BLaER1 treated with 17β-estradiol and CSF1 and Interleukin-3, amounts not matched to agents 10 nM and 100 nM (cell line): ENCODE results near the gene RBM28.

Source experiments
- H3K27ac ChIP-seq, 11 experiments: shearing (Covaris generic); formaldehyde crosslinking; 2 replicates each; pipeline ENCODE4 v1.8.1; 2022
- H3K27me3 ChIP-seq, 11 experiments: shearing (Covaris generic); formaldehyde crosslinking; 2 replicates each; pipeline ENCODE4 v1.8.1; 2022
- H3K36me3 ChIP-seq, 11 experiments: shearing (Covaris generic); formaldehyde crosslinking; 2 replicates each; pipeline ENCODE4 v1.8.1; 2022
- H3K4me1 ChIP-seq, 10 experiments: shearing (Covaris generic); formaldehyde crosslinking; 2 replicates each; pipeline ENCODE4 v1.8.1; 2022
- H3K4me2 ChIP-seq, 11 experiments: shearing (Covaris generic); formaldehyde crosslinking; 2 replicates each; pipeline ENCODE4 v1.8.1; 2022
- H3K4me3 ChIP-seq, 10 experiments: shearing (Covaris generic); formaldehyde crosslinking; 2 replicates each; pipeline ENCODE4 v1.8.1; 2022
- H3K9ac ChIP-seq, 11 experiments: shearing (Covaris generic); formaldehyde crosslinking; 2 replicates each; pipeline ENCODE4 v1.8.1; 2022
- H3K9me3 ChIP-seq, 11 experiments: shearing (Covaris generic); formaldehyde crosslinking; replicated peaks in 1 of 11; 2 replicates each; pipeline ENCODE4 v1.8.1; 2022
- H4K20me1 ChIP-seq, 11 experiments: shearing (Covaris generic); formaldehyde crosslinking; 2 replicates each; pipeline ENCODE4 v1.8.1; 2022
- Cebpa-rat ChIP-seq, 11 experiments: shearing (Covaris generic); IDR thresholded peaks; 2 replicates each; pipeline ENCODE4 v1.8.1; 2022

RBM28 gene

DNA sequence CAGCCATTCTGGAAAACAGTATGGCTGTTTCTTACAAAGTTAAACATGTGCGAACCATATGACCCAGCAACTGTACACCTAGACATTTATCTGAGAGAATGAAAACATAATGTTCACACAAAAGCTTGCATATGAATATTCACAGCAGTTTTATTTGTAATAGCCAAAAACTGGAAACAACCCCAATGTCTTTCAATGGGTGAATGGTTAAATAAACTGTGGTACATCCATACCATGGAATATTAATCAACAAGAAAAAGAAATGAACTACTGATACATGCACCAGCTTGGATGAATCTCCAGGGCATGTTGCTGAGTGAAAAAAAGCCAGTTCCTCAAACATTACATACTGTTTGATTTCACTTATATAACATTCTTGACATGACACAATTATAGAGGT is 65.3 kb downstream of the RBM28 start:
- H4K20me1 ChIP-seq: no peaks in the 10 kb centered on the region
- peaks cover 0 to 9% (median 0%) of the 10 kb centered on the region in 10 experiments; a peak in 3 of 20 replicates for H3K4me1 ChIP-seq
- peaks cover 4 to 25% (median 12%) of the 10 kb centered on the region in 11 experiments; a peak in 14 of 22 replicates for H3K36me3 ChIP-seq
- no peak overlapping the region for H3K4me3 ChIP-seq
- H3K4me2 ChIP-seq: no peak overlapping the region
- TF ChIP-seq Cebpa-rat (IDR thresholded peaks at IDR 0.05): no peak
- peaks cover 39 to 54% (median 43%) of the 10 kb centered on the region in 11 experiments for H3K9me3 ChIP-seq
- H3K27me3 ChIP-seq: no peaks in the 10 kb centered on the region
- H3K27ac ChIP-seq: no peak overlapping the region
- no peak overlapping the region for H3K9ac ChIP-seq

DNA sequence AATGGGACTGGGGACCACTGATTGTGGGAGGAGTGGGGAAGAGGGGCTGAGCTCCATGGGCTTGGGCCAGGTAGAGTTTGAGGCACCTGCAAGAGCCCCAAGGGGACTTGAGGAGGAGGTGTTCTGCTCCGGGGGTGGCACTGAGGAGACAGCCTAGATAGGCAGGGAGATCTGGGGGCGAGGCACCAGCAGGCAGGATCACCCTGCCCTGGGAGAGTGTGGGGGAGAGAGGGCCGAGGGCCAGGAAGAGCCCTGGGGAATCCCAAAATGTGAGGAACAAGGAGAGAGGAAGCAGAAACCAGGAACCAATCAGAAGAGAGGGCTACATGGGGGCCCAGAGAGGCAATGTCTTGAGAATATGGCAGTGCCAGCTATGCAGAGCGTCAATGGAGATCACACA is 68.0 kb downstream of the RBM28 start:
- Histone ChIP-seq H3K4me3 (no peak overlapping the region), H3K4me1 (peaks cover 0 to 8% (median 0%) of the 10 kb centered on the region in 10 experiments; a peak in 3 of 20 replicates), H4K20me1 (no peaks in the 10 kb centered on the region), H3K27ac (no peak overlapping the region), H3K36me3 (peaks cover 0 to 10% (median under 1%) of the 10 kb centered on the region in 11 experiments; a peak in 7 of 22 replicates), H3K27me3 (no peaks in the 10 kb centered on the region), H3K9ac (no peak overlapping the region), H3K9me3 (peaks cover 37 to 52% (median 46%) of the 10 kb centered on the region in 11 experiments), H3K4me2 (peak overlapping the region in 2 of 11 experiments; percentile 23 to 49; a peak in 1 of 22 replicates)
- TF ChIP-seq Cebpa-rat (IDR thresholded peaks at IDR 0.05): no peak

DNA sequence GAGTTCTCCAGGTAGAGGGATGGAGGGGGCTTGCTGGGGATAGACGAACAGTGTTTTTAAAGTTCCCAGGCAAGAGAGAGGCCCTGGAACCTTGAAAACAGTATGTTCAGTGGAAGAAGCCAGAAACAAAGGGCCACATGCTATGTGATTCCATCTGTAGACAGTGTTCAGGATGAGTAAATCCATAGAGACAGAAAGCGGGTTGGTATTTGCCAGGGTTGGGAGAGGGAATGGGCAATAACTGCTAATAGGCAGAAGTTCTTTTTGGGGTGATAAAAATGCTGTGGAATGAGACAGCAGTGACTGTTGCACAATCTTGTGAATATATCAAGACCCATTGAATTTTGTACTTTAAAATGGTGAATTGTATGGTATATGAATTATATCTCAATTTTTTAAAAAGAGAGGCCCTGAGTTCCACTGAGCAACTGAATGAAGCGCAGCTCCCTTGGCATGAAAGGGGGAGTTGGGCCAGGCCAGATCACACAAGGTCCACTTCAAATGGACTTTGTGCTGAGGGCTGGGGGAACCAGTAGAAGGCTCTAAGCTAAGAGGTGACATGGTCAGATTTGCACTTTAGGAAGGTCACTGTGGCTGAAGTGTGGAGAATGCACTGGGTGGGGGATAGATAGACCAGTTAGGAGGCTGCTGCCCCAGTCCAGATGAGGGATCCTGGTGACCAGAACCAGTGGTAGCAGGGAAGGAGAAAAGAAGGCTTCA is 68.7 kb downstream of the RBM28 start:
- no peak overlapping the region for H3K4me2 ChIP-seq
- H3K27me3 ChIP-seq: no peaks in the 10 kb centered on the region
- TF ChIP-seq Cebpa-rat (IDR thresholded peaks at IDR 0.05): no peak
- no peak overlapping the region for H3K27ac ChIP-seq
- peaks cover 0 to 8% (median 0%) of the 10 kb centered on the region in 10 experiments; a peak in 3 of 20 replicates for H3K4me1 ChIP-seq
- peaks cover 32 to 49% (median 43%) of the 10 kb centered on the region in 11 experiments for H3K9me3 ChIP-seq
- H4K20me1 ChIP-seq: no peaks in the 10 kb centered on the region
- H3K36me3 ChIP-seq: peaks cover 0 to 5% (median 0%) of the 10 kb centered on the region in 11 experiments; a peak in 6 of 22 replicates
- no peak overlapping the region for H3K9ac ChIP-seq
- no peak overlapping the region for H3K4me3 ChIP-seq

DNA sequence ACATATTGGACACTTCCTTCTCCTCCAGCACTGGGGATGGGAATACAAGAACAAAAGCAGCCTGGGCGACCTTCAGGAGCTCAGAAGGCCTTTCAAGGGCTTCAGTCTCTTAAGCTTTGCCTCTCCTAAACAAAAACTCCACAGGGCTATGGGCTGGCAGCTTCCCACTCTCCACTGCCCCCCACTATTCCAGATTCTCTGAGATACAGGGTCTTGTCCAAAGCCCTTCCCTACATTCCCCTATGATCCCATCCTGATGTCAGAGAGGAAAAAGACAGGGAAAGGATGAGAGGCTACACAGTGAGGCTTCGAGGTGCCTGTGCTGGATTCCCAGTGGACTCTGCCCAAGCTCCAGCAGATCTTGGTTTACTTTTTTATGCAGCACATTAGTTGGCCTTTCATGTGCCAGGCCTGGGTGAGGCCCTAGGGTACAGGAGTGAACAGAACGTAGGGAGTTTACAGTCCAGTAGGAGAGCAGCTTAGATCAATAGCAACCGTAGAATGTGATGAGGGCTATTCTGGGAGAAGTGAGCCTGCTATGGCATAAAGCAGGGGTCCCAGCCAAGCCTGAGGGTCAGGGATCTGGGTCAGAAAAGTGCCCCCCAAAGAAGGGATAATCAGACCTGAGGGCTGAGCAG is 69.3 kb downstream of the RBM28 start:
- Histone ChIP-seq H3K4me1 (peaks cover 0 to 8% (median 0%) of the 10 kb centered on the region in 10 experiments; a peak in 3 of 20 replicates), H3K9me3 (peaks cover 27 to 43% (median 36%) of the 10 kb centered on the region in 11 experiments), H3K27ac (no peak overlapping the region), H3K9ac (no peak overlapping the region), H3K36me3 (no peaks in the 10 kb centered on the region; a peak in 1 of 22 replicates), H3K4me3 (no peak overlapping the region), H4K20me1 (no peaks in the 10 kb centered on the region), H3K4me2 (no peak overlapping the region), H3K27me3 (no peaks in the 10 kb centered on the region)
- no peak for TF ChIP-seq Cebpa-rat (IDR thresholded peaks at IDR 0.05)

DNA sequence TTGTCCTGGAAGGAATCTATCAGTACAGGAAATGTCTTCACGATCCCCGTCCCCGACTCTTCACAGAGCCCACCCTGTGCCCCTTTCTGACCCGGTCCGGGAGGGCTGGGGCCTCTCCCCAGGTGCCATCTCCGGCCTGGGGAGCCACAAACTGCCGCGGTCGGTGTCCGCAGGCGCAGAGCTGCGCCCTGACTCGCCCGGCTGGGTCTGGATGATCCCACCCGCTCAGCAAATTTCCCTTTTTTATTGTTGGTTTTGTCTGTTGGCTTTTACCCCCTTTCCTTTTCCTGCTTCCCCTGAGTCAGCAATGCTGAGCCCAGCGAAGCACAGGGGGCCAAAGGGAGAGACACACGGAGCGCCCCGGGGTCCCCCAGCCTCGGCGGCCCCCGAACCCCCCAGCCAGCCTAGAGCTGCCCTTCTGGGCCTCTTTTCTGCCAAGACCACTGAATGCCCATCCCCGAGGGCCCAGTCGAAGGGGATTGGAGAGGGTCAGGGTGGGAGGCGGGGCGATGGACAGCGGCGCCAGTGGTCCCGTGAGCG is 71.7 kb downstream of the RBM28 start:
- no peak for TF ChIP-seq Cebpa-rat (IDR thresholded peaks at IDR 0.05)
- Histone ChIP-seq H3K27ac (no peak overlapping the region), H3K9me3 (peaks cover 13 to 26% (median 20%) of the 10 kb centered on the region in 11 experiments), H3K36me3 (no peaks in the 10 kb centered on the region), H3K9ac (no peak overlapping the region), H3K27me3 (no peaks in the 10 kb centered on the region), H3K4me1 (peaks cover 0 to 8% (median 0%) of the 10 kb centered on the region in 10 experiments; a peak in 4 of 20 replicates), H3K4me2 (no peak overlapping the region), H4K20me1 (no peaks in the 10 kb centered on the region), H3K4me3 (no peak overlapping the region)

DNA sequence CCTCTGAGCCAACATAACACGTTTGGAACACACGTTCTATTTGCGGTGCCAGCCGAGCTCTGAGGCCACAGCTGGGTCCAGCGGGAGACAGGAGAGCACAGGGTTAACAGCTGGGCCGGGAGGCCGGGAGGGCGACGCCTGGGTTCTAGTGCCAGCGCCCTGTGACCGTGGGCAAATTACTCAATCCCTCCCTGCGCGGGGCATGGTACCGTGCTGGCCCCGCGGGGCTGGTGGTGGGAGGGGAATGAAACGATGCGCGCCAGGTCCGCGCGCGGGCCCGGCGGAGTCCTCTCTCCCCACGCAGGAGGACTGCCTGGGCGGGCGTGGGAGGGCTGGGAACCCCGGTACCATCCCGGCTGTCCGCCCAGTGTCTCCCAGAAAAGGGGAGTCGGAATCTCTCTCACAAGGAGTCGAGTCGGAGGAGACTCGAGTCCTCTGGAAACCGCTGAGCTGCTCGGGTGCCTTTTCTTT is 72.2 kb downstream of the RBM28 start:
- Histone ChIP-seq H3K4me2 (no peak overlapping the region), H3K9ac (no peak overlapping the region), H3K27ac (no peak overlapping the region), H3K4me1 (peaks cover 0 to 8% (median 0%) of the 10 kb centered on the region in 10 experiments; a peak in 4 of 20 replicates), H3K4me3 (no peak overlapping the region), H3K27me3 (no peaks in the 10 kb centered on the region), H4K20me1 (no peaks in the 10 kb centered on the region; a peak in 1 of 22 replicates), H3K36me3 (no peaks in the 10 kb centered on the region), H3K9me3 (peaks cover 13 to 26% (median 20%) of the 10 kb centered on the region in 11 experiments)
- no peak for TF ChIP-seq Cebpa-rat (IDR thresholded peaks at IDR 0.05)

DNA sequence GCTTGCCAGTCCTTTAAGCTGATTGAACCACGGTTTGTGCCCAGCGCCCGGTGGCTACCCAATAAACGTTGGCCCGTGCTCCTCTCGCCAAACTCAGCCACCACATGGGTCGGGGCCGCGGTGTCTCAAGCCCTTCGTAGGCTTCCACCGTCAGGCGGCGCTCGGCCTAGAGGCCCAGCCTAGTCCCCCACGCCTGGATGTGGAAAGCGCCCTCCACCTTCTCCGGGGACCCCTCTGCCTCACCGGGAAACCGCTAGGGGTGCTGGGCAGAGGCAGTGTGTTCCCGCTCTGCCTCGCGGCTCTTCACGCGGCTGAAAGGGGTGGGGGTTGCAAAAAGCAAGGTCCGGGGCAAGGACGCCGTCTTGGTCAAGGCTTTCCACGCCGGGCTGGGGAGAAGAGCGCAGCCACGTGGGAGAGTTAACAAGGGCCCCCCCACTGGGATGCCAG is 72.9 kb downstream of the RBM28 start:
- Histone ChIP-seq H3K4me3 (no peak overlapping the region), H3K9me3 (peaks cover 13 to 26% (median 20%) of the 10 kb centered on the region in 11 experiments), H3K27ac (no peak overlapping the region), H3K4me2 (no peak overlapping the region), H3K27me3 (no peaks in the 10 kb centered on the region), H3K9ac (no peak overlapping the region), H3K4me1 (peaks cover 0 to 6% (median 1%) of the 10 kb centered on the region in 10 experiments; a peak in 4 of 20 replicates), H4K20me1 (no peaks in the 10 kb centered on the region; a peak in 1 of 22 replicates), H3K36me3 (no peaks in the 10 kb centered on the region)
- no peak for TF ChIP-seq Cebpa-rat (IDR thresholded peaks at IDR 0.05)

DNA sequence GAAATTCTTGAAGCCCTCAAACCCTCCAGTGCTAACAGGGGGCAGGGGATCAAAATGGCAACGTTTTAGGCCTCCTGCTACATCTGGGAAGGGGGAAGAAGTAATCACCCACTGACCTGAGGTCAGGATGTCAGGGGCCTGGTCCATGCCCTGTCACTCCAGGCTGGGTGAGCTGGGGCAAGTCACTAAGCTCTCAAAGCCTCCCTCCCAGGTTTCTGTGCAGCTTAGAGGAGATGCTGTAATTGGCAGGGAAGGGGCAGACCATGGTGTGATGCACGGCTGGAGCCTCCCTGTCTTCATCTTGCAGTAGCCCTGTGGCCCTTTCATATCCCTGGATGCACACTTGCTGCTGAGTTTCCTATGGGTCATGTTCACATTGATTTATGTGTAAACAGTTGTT is 75.5 kb downstream of the RBM28 start:
- TF ChIP-seq Cebpa-rat (IDR thresholded peaks at IDR 0.05): no peak
- Histone ChIP-seq H3K27me3 (no peaks in the 10 kb centered on the region), H3K4me2 (no peak overlapping the region), H3K27ac (no peak overlapping the region), H3K4me3 (no peak overlapping the region), H4K20me1 (no peaks in the 10 kb centered on the region; a peak in 1 of 22 replicates), H3K9me3 (peaks cover 13 to 26% (median 20%) of the 10 kb centered on the region in 11 experiments), H3K4me1 (peaks cover 0 to 6% (median 0%) of the 10 kb centered on the region in 10 experiments; a peak in 2 of 20 replicates), H3K9ac (no peak overlapping the region), H3K36me3 (no peaks in the 10 kb centered on the region)

DNA sequence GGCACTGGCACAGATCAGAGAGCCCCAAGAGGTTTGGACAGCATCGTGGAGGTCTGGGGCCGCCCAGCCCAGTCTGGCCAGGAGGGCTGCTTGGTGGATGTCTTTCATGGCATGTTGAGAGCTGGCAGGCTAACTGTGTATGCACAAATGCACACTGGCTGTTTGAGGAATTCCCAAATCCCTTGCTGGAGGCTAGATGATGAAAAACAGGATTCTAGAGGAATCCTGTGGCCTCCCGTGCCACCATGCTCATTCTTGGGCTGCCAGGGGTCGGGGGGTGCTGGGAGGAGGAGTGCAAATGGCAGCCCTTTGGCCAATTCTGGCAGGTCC is 76.1 kb downstream of the RBM28 start:
- no peaks in the 10 kb centered on the region; a peak in 1 of 22 replicates for H4K20me1 ChIP-seq
- peaks cover 0 to 6% (median 0%) of the 10 kb centered on the region in 10 experiments; a peak in 2 of 20 replicates for H3K4me1 ChIP-seq
- H3K9me3 ChIP-seq: peaks cover 13 to 26% (median 20%) of the 10 kb centered on the region in 11 experiments
- H3K4me3 ChIP-seq: no peak overlapping the region
- no peaks in the 10 kb centered on the region for H3K27me3 ChIP-seq
- H3K9ac ChIP-seq: no peak overlapping the region
- H3K4me2 ChIP-seq: peak overlapping the region in 1 of 11 experiments; percentile 12; a peak in 2 of 22 replicates
- H3K36me3 ChIP-seq: no peaks in the 10 kb centered on the region
- no peak overlapping the region for H3K27ac ChIP-seq
- no peak for TF ChIP-seq Cebpa-rat (IDR thresholded peaks at IDR 0.05)
